HL-60 (cell line): Measurements from ENCODE around the gene EML6.

Experiments used
- DNase-seq, 2 experiments: peaks; one replicate each; pipeline ENCODE4 v3.0.0-alpha.2; 2010 to 2020; ENCODE audit warnings: low read depth in 1 of 2, low spot score in 1 of 2
- H3K27ac ChIP-seq: fragments of 250-450 bp; sonication (Bioruptor Pico); replicated peaks from 2 replicates; pipeline ENCODE4 v1.5.1; 2020; ENCODE audit warnings: mild to moderate bottlenecking, moderate library complexity
- H3K27me3 ChIP-seq: fragments of 250-450 bp; sonication (Bioruptor Pico); 2 replicates; pipeline ENCODE4 v1.5.1; 2021; ENCODE audit warnings: mild to moderate bottlenecking, moderate library complexity; ENCODE audit not compliant: insufficient read depth, poor library complexity, severe bottlenecking
- H3K4me3 ChIP-seq: replicated peaks from 2 replicates; pipeline ENCODE4 v1.5.1; 2011; ENCODE audit warnings: mild to moderate bottlenecking, control low read depth, low read length; ENCODE audit not compliant: insufficient read depth
- GABPA ChIP-seq: IDR thresholded peaks from 2 replicates; pipeline ENCODE4 v1.6.1; 2012; ENCODE audit warnings: low read depth
- POLR2AphosphoS5 ChIP-seq: IDR thresholded peaks from 2 replicates; pipeline ENCODE4 v1.6.1; 2012; ENCODE audit warnings: low read depth
- SPI1 ChIP-seq: IDR thresholded peaks from 2 replicates; pipeline ENCODE4 v1.6.1; 2012; ENCODE audit warnings: low read depth, mild to moderate bottlenecking, borderline replicate concordance
- TF ChIP-seq, protein P1 (sequence below): IDR thresholded peaks from one replicate; pipeline ENCODE4 v1.5.1; 2011; ENCODE audit warnings: low read length, control low read depth, inconsistent platforms; ENCODE audit not compliant: insufficient read depth
- TF ChIP-seq, protein P2 (sequence below): IDR thresholded peaks from 2 replicates; pipeline ENCODE4 v1.6.1; 2012; ENCODE audit warnings: low read depth; ENCODE audit not compliant: insufficient replicate concordance

The EML6 gene

DNA sequence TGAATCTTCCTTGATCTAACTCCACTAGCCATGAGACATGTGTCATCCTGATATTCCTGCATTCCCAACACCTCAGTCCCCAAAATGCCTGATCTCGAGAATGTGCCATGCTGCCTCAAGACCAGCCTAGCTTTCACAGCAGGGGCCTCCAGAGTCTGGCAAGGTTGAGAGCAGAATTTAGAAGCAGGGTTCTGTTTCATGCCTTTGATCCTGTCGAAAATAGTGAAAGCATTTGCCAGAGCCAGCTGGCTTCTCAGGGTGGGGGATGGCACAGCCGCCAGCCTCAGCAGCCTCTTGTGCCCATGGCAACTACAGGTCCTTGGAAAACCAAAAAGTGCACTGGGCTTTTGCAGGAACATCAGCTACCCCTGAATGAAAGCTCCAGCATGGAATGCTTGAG lies 183.3 kb downstream of the EML6 start:
- TF ChIP-seq POLR2AphosphoS5: no peak
- no peak for TF ChIP-seq GABPA
- TF ChIP-seq, protein P1, sequence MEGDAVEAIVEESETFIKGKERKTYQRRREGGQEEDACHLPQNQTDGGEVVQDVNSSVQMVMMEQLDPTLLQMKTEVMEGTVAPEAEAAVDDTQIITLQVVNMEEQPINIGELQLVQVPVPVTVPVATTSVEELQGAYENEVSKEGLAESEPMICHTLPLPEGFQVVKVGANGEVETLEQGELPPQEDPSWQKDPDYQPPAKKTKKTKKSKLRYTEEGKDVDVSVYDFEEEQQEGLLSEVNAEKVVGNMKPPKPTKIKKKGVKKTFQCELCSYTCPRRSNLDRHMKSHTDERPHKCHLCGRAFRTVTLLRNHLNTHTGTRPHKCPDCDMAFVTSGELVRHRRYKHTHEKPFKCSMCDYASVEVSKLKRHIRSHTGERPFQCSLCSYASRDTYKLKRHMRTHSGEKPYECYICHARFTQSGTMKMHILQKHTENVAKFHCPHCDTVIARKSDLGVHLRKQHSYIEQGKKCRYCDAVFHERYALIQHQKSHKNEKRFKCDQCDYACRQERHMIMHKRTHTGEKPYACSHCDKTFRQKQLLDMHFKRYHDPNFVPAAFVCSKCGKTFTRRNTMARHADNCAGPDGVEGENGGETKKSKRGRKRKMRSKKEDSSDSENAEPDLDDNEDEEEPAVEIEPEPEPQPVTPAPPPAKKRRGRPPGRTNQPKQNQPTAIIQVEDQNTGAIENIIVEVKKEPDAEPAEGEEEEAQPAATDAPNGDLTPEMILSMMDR: no peak
- Histone ChIP-seq H3K4me3 (no peak overlapping the region), H3K27ac (no peak overlapping the region), H3K27me3 (no peaks in the 10 kb centered on the region)
- DNase-seq: no peak

GRCh38 chr2:54907663-54908062 lies 184.2 kb downstream of the EML6 start:
- no peak for DNase-seq
- TF ChIP-seq POLR2AphosphoS5 (no peak), SPI1 (no peak), GABPA (no peak)
- TF ChIP-seq, protein P1: no peak
- Histone ChIP-seq H3K27ac (no peak overlapping the region), H3K4me3 (no peak overlapping the region), H3K27me3 (no peaks in the 10 kb centered on the region)

GRCh38 chr2:54908591-54908990 lies 185.1 kb downstream of the EML6 start:
- no peak for DNase-seq
- Histone ChIP-seq H3K27me3 (no peaks in the 10 kb centered on the region), H3K4me3 (no peak overlapping the region), H3K27ac (no peak overlapping the region)
- TF ChIP-seq POLR2AphosphoS5: no peak
- no peak for TF ChIP-seq SPI1
- TF ChIP-seq GABPA: no peak
- TF ChIP-seq, protein P1: no peak
- TF ChIP-seq, protein P2, sequence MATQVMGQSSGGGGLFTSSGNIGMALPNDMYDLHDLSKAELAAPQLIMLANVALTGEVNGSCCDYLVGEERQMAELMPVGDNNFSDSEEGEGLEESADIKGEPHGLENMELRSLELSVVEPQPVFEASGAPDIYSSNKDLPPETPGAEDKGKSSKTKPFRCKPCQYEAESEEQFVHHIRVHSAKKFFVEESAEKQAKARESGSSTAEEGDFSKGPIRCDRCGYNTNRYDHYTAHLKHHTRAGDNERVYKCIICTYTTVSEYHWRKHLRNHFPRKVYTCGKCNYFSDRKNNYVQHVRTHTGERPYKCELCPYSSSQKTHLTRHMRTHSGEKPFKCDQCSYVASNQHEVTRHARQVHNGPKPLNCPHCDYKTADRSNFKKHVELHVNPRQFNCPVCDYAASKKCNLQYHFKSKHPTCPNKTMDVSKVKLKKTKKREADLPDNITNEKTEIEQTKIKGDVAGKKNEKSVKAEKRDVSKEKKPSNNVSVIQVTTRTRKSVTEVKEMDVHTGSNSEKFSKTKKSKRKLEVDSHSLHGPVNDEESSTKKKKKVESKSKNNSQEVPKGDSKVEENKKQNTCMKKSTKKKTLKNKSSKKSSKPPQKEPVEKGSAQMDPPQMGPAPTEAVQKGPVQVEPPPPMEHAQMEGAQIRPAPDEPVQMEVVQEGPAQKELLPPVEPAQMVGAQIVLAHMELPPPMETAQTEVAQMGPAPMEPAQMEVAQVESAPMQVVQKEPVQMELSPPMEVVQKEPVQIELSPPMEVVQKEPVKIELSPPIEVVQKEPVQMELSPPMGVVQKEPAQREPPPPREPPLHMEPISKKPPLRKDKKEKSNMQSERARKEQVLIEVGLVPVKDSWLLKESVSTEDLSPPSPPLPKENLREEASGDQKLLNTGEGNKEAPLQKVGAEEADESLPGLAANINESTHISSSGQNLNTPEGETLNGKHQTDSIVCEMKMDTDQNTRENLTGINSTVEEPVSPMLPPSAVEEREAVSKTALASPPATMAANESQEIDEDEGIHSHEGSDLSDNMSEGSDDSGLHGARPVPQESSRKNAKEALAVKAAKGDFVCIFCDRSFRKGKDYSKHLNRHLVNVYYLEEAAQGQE: no peak

DNA sequence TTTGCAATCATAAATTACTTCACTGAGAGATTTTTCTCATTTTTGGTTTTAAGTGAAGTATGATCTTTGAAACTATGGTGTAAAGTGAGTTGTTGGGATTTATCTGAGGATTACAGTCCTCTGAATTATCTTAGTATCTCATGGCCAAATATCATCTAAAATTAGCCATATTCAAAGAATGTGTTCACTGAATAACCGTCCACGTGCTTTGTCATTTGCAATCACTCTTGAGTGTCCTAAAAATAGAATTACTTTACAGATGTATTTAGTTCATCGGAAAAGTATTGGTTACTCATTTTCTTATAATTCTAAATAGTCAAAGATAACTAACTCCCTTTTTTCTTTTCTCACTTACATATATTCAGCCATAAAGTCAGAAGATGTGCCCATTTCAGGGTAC lies 185.5 kb downstream of the EML6 start:
- H3K27ac ChIP-seq: no peak overlapping the region
- DNase-seq: no peak
- no peaks in the 10 kb centered on the region for H3K27me3 ChIP-seq
- TF ChIP-seq, protein P2: no peak
- TF ChIP-seq GABPA (no peak), POLR2AphosphoS5 (no peak), SPI1 (no peak)
- TF ChIP-seq, protein P1: no peak
- H3K4me3 ChIP-seq: no peak overlapping the region
